Body of pancreas (tissue), 4 donors: ENCODE results near the gene IYD.

Experiments used
- POLR2A ChIP-seq, 3 donors: fragments of 450-650 bp; IDR thresholded peaks; one replicate each; pipeline ENCODE4 v1.6.1; 2016; ENCODE audit warnings: antibody characterized with exemption in 3 of 3, mild to moderate bottlenecking in 2 of 3
- TF ChIP-seq, protein P1 (sequence below), 7 experiments: fragments of 450-650 bp in 4 of 7; fragments of 200-600 bp in 3 of 7; sonication (generic) in 3 of 7; IDR thresholded peaks; one replicate each; pipeline ENCODE4 v1.5.1; 2016 to 2019; ENCODE audit warnings: antibody characterized with exemption in 7 of 7

DNA sequence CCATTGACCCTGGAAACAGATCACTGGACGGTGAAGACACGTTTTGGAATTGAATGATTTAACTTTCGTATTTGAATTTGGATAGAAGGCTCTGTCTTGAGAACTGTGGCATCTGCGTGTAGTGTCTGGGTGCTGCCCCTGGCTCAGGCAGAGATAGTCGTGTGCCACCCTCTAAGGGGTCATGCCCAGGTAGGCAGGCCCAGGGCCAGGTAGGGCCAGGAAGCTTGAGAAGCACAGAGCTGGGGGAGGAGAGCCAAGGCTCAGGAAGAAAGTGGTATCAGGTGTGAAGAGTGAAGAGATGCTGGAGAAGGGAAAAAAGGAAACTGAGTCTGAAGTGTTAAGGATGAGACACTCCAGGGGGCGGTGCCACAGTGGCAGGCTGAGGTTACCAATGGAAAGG is 75.5 kb downstream of the IYD start:
- TF ChIP-seq, protein P1, sequence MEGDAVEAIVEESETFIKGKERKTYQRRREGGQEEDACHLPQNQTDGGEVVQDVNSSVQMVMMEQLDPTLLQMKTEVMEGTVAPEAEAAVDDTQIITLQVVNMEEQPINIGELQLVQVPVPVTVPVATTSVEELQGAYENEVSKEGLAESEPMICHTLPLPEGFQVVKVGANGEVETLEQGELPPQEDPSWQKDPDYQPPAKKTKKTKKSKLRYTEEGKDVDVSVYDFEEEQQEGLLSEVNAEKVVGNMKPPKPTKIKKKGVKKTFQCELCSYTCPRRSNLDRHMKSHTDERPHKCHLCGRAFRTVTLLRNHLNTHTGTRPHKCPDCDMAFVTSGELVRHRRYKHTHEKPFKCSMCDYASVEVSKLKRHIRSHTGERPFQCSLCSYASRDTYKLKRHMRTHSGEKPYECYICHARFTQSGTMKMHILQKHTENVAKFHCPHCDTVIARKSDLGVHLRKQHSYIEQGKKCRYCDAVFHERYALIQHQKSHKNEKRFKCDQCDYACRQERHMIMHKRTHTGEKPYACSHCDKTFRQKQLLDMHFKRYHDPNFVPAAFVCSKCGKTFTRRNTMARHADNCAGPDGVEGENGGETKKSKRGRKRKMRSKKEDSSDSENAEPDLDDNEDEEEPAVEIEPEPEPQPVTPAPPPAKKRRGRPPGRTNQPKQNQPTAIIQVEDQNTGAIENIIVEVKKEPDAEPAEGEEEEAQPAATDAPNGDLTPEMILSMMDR (IDR thresholded peaks at IDR 0.05) = no peak
- TF ChIP-seq POLR2A (IDR thresholded peaks at IDR 0.05) = no peak
